Smooth muscle cell (in vitro differentiated cells): ENCODE results near the gene SOX18. TPM values are rescaled to one million over a fixed set of nuclear protein-coding genes. Genes with fewer than 3 reads are reported as not detected.

Source experiments
- DNase-seq: peaks from one replicate; lab custom pipeline; 2025; ENCODE audit not compliant: unreplicated experiment; lab: John Stamatoyannopoulos, UW
- H2AFZ ChIP-seq: fragments of 200-600 bp; sonication (generic); 2 replicates; pipeline ENCODE4 v1.6.0; 2016; ENCODE audit warnings: antibody characterized with exemption, low read depth, mild to moderate bottlenecking
- H3F3A ChIP-seq: fragments of 200-600 bp; sonication (generic); 2 replicates; pipeline ENCODE4 v1.6.0; 2017; ENCODE audit warnings: antibody characterized with exemption, low read depth
- H3K27ac ChIP-seq: fragments of 200-600 bp; sonication (generic); 2 replicates; pipeline ENCODE4 v1.5.1; 2016; ENCODE audit warnings: low read depth, mild to moderate bottlenecking
- H3K27me3 ChIP-seq: fragments of 200-600 bp; sonication (generic); 2 replicates; pipeline ENCODE4 v1.6.1; 2016; ENCODE audit warnings: low read depth, mild to moderate bottlenecking
- H3K36me3 ChIP-seq: fragments of 200-600 bp; sonication (generic); 2 replicates; pipeline ENCODE4 v1.5.1; 2016; ENCODE audit warnings: low read depth
- H3K4me1 ChIP-seq: fragments of 200-600 bp; sonication (generic); 2 replicates; pipeline ENCODE4 v1.5.1; 2016; ENCODE audit warnings: low read depth
- H3K4me2 ChIP-seq: fragments of 200-600 bp; sonication (generic); 2 replicates; pipeline ENCODE4 v1.6.0; 2016; ENCODE audit warnings: mild to moderate bottlenecking
- H3K4me3 ChIP-seq: fragments of 200-600 bp; sonication (generic); 2 replicates; pipeline ENCODE4 v1.5.1; 2016; ENCODE audit warnings: mild to moderate bottlenecking
- H3K79me2 ChIP-seq: fragments of 200-600 bp; sonication (generic); 2 replicates; pipeline ENCODE4 v1.6.0; 2016; ENCODE audit warnings: low read depth, mild to moderate bottlenecking
- H3K9ac ChIP-seq: fragments of 200-600 bp; sonication (generic); 2 replicates; pipeline ENCODE4 v1.6.0; 2016; ENCODE audit warnings: low read depth
- H3K9me3 ChIP-seq: fragments of 200-600 bp; sonication (generic); replicated peaks from 2 replicates; pipeline ENCODE4 v1.5.1; 2016; ENCODE audit warnings: low read depth
- H4K20me1 ChIP-seq: fragments of 200-600 bp; sonication (generic); 2 replicates; pipeline ENCODE4 v1.6.0; 2016; ENCODE audit warnings: low read depth
- WGBS: methylation state at CpG from one replicate; pipeline ENCODE4 v1.1.7; 2016; ENCODE audit warnings: low lambda C conversion rate; 5-methylcytosine and 5-hydroxymethylcytosine counted together
- polyA plus RNA-seq: library from polyadenylated mRNA; unstranded; fragments of >200 nt; fragmentation: Nextera tagmentation; extraction: Ambion mirVana; gene quantifications from 2 replicates; pipeline ENCODE4 v1.2.1, GENCODE V29; 2016
- total RNA-seq: library from RNA; depleted of rRNA; stranded (reverse); fragments of >200 nt; gene quantifications from 2 replicates; pipeline ENCODE4 v1.2.3, GENCODE V29; 2014
- TF ChIP-seq, protein P1 (sequence below): fragments of 200-600 bp; sonication (generic); IDR thresholded peaks from 2 replicates; pipeline ENCODE4 v1.5.1; 2017; ENCODE audit warnings: borderline replicate concordance, mild to moderate bottlenecking, antibody characterized with exemption; ENCODE audit not compliant: insufficient read depth, poor library complexity, severe bottlenecking

SOX18 gene
- total and polyA plus RNA-seq, 2 experiments from 2014 or later: 0.54 to 9.7 TPM

DNA sequence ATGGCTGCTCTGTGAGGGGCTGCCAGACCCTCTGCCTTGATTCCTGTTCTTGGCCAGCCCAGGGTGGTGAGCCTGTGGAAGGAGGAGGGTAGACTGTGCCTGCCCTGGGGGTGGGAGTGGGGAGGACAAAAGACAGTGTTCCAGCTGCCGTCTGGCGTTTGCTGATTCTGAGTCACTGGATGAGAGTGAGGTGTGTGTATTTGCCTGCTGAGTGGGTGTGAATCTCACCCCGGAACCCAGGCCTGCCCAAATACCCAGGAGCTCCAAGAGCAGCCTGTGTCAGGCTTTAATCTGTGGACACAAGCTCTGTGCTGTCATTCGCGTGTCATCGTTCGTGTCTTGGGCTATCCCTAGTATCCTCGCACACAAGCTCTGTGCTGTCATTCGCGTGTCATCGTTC lies 37.4 kb upstream of the SOX18 start:
- WGBS: 85% methylated on average over 10 of the region's 11 CpGs
- Histone ChIP-seq H3K4me3 (no peak overlapping the region), H3K27me3 (peaks cover 26% of the 10 kb centered on the region), H3F3A (peaks cover 9% of the 10 kb centered on the region), H3K36me3 (no peaks in the 10 kb centered on the region), H3K27ac (no peak overlapping the region), H3K9ac (no peak overlapping the region), H3K4me2 (no peak overlapping the region), H2AFZ (no peak overlapping the region), H3K79me2 (no peaks in the 10 kb centered on the region), H4K20me1 (peaks cover 3% of the 10 kb centered on the region), H3K4me1 (peaks cover 12% of the 10 kb centered on the region), H3K9me3 (no peaks in the 10 kb centered on the region)
- no peak for DNase-seq
- TF ChIP-seq, protein P1, sequence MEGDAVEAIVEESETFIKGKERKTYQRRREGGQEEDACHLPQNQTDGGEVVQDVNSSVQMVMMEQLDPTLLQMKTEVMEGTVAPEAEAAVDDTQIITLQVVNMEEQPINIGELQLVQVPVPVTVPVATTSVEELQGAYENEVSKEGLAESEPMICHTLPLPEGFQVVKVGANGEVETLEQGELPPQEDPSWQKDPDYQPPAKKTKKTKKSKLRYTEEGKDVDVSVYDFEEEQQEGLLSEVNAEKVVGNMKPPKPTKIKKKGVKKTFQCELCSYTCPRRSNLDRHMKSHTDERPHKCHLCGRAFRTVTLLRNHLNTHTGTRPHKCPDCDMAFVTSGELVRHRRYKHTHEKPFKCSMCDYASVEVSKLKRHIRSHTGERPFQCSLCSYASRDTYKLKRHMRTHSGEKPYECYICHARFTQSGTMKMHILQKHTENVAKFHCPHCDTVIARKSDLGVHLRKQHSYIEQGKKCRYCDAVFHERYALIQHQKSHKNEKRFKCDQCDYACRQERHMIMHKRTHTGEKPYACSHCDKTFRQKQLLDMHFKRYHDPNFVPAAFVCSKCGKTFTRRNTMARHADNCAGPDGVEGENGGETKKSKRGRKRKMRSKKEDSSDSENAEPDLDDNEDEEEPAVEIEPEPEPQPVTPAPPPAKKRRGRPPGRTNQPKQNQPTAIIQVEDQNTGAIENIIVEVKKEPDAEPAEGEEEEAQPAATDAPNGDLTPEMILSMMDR: no peak

DNA sequence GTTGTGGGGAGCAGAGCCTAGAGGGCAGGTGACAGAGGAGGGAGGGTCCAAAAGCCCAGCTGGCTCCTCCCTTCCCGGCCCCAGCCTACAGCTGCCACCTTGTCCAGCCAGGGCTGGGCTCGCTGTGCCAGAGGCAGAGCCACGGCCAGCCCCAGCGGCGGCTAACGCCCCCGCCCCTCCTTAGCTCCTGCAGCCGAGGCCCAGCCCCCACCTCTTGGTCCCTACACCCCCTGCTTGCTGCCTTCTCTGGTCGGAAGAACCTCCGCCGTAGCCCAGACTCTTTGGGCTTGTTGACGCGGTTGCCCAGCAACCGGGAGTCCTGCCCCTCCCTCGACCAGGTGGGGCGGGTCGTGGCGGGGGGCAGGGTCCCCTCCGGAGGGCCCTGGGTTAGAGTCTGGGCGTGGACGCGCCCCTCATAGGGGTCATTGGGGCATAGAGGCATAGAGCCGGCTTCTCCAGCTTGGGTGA lies 35.3 kb upstream of the SOX18 start:
- peak overlapping the region; percentile 98 for H3K4me2 ChIP-seq
- no peaks in the 10 kb centered on the region for H3K79me2 ChIP-seq
- H3K27me3 ChIP-seq: peaks cover 26% of the 10 kb centered on the region
- peaks cover 12% of the 10 kb centered on the region for H3K4me1 ChIP-seq
- 12% methylated on average over 21 of the region's 23 CpGs for WGBS
- no peaks in the 10 kb centered on the region for H4K20me1 ChIP-seq
- TF ChIP-seq, protein P1: no peak
- no peak for DNase-seq
- H3K27ac ChIP-seq: no peak overlapping the region
- no peaks in the 10 kb centered on the region for H3K9me3 ChIP-seq
- no peak overlapping the region for H3K4me3 ChIP-seq
- no peak overlapping the region for H3K9ac ChIP-seq
- H3K36me3 ChIP-seq: no peaks in the 10 kb centered on the region
- H2AFZ ChIP-seq: no peak overlapping the region
- H3F3A ChIP-seq: peaks cover 14% of the 10 kb centered on the region

DNA sequence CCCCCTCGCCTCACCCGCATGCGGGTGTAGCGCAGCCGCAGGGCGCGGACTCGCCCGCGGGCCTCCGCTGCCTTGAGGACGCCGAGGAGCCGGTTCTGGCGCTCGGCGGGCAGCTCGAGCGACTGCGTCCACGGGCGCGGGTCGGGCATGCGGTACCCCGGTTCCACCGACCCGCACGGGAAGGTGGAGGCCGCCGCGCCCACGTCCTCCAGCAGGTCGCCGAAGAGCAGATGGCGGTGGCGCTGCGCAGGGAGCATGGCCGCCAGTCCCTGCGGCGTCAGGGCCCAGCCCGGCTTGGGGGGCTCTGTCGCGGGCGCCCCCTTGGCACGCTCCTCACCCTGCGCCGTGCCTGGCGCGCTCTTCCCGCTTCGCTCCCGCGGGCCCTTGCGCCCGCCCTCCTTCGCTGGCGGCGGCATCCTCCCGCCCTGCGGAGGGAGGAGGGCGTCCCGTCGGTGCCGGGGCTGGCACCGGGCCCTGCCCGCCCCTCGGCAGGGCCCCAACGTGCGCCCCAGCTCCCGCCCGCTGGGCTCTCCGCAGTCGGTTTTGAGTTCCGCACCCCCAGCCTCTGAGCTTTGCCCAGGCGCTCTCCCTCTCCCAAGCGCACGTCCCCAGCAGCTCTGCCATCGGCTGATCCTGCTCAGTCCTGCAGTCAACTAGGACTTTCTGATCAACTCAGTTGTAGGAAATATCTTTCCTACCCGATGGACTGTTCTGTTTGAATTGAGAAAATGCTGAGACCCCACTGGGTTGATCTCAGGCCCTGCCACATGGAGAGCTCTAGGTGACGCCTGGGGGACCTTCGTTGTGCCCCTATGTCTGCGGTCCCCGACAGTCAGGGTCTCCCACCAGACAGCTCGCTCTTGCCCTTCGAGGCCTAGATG lies 34.6 kb upstream of the SOX18 start, which contains the start of gene LKAAEAR1:
LKAAEAR1 (minus strand) TSS at position 595 of the 881 bp plus-strand sequence; CDS start at position 416, 179 bp downstream.
- no peak for DNase-seq
- Histone ChIP-seq H2AFZ (peak within 1 kb of the TSS; percentile 86), H3K4me3 (peak within 1 kb of the TSS; percentile 75), H3K4me1 (peaks cover 15% of the 10 kb centered on the region), H3F3A (peaks cover 14% of the 10 kb centered on the region), H3K79me2 (no peaks in the 10 kb centered on the region), H3K36me3 (no peaks in the 10 kb centered on the region), H4K20me1 (no peaks in the 10 kb centered on the region), H3K27ac (no peak within 1 kb of the TSS), H3K9me3 (no peaks in the 10 kb centered on the region), H3K9ac (no peak within 1 kb of the TSS), H3K4me2 (peak within 1 kb of the TSS; percentile 98), H3K27me3 (peaks cover 26% of the 10 kb centered on the region)
- WGBS: 5% methylated on average over 76 of the region's 86 CpGs
- TF ChIP-seq, protein P1: no peak
